Measurements from ENCODE around the gene NOC4L. TPM values are rescaled to one million over a fixed set of nuclear protein-coding genes. Genes with fewer than 3 reads are reported as not detected.

NOC4L gene
- total and polyA plus RNA-seq, 2 of the 4 experiments (the other 2 are of a cell fraction): 5.2 to 13.4 TPM

DNA sequence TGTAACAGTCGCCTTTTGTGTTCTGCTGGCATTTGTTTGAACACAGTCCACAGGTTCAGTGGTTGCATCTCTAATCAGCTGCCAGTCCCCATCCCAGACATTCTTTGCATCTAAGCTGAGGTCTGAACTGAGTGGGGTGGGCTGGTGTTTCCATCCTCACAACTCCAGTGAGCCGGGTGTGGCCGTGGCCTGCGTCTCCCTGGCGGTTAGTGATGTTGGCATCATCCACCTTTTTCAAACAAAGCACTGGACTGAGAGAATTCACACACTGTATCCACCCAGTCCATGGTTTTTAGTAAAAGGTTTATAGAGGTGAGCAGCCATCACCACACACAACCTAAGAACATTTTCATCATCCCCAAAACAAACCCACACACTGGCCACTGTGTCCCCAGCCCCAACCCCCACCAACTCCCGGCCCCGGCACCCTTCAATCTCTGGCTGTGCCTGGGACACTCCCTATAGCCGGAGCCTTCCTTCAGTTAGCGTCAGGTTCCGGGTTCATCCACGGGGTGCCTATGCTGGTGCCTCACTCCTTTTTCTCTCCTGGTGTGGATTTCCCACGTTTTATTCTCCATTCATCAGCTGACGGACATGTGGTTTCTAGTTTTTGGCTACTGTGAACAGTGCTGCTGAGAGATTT, 6.7 kb upstream of the NOC4L start:
- dilution Hi-C loops (cut with HindIII; ENCODE audit: low sequenced_read_pairs, unreplicated experiment): no loop called here

More for the DNA sequence above, 6.7 kb upstream of the NOC4L start:
- H3K14ac ChIP-seq (replicated peaks; ENCODE audit: low read depth, low read length): no peak overlapping the region
- H3K56ac ChIP-seq (ENCODE audit: extremely low read depth, insufficient read depth, low read length): no peak overlapping the region
- no peak overlapping the region for H2BK15ac ChIP-seq (ENCODE audit: low read depth, low read length)
- ATAC-seq (ENCODE audit: low read depth) (no peak), DNase-seq (no peak)
- H2AK9ac ChIP-seq (replicated peaks; ENCODE audit: low read depth, low read length, poor library complexity): no peak overlapping the region
- BruUV-seq (replicated peaks): no TSS peak
- H3K36me3 ChIP-seq (ENCODE audit: control insufficient read depth, insufficient read depth, low read length): peaks cover 44% of the 10 kb centered on the region
- H3K4me3 ChIP-seq (ENCODE audit: insufficient read depth, low read depth, low read length): no peak overlapping the region
- ChIA-PET CTCF (no interaction called here), POLR2A (ENCODE audit: unreplicated experiment) (no interaction called here)
- no peaks in the 10 kb centered on the region for H3K9me1 ChIP-seq (ENCODE audit: insufficient read depth, low read length)
- H3K27me3 ChIP-seq (ENCODE audit: control insufficient read depth, insufficient read depth, low read length): no peaks in the 10 kb centered on the region
- peaks cover 2 to 10% of the 10 kb centered on the region in 2 experiments; a peak in 3 of 4 replicates for H3K79me1 ChIP-seq (ENCODE audit: low read depth in 1 of 2, low read length in 2 of 2)
- no peaks in the 10 kb centered on the region for H3K9me3 ChIP-seq (ENCODE audit: control insufficient read depth, insufficient read depth, low read length)
- no CpG with 5 or more reads among the region's 13 CpGs for WGBS, 2 experiments (ENCODE audit: extremely low coverage in 2 of 2, insufficient read length in 1 of 2)
- no peak overlapping the region for H3K4me2 ChIP-seq (ENCODE audit: low read depth, low read length)
- H2BK20ac ChIP-seq (ENCODE audit: low read depth, low read length): no peak overlapping the region
- no peak overlapping the region for H3K9ac ChIP-seq (ENCODE audit: low read depth, low read length)
- in situ Hi-C loops (cut with MboI; ENCODE audit: low sequenced_read_pairs): no loop called here
- H4K20me1 ChIP-seq (ENCODE audit: insufficient read depth, low read length): peaks cover 2% of the 10 kb centered on the region; the same call in 1 of the 2 replicates
- no peak overlapping the region for H3K4ac ChIP-seq (ENCODE audit: low read depth, low read length)
- no peak overlapping the region for H3K18ac ChIP-seq (ENCODE audit: low read depth, low read length)
- H2AK5ac ChIP-seq (ENCODE audit: low read depth, low read length): no peak overlapping the region
- H4K5ac ChIP-seq (ENCODE audit: low read depth, low read length): no peak overlapping the region
- H2BK120ac ChIP-seq (ENCODE audit: low read depth, low read length): no peak overlapping the region
- TF ChIP-seq SMC3 (IDR thresholded peaks at IDR 0.05; ENCODE audit: low read depth, low read length) (no peak), POLR2A (IDR thresholded peaks at IDR 0.05; ENCODE audit: low read depth, low read length) (no peak), RAD21 (IDR thresholded peaks at IDR 0.05; ENCODE audit: low read length) (no peak), CEBPB (IDR thresholded peaks at IDR 0.05; ENCODE audit: low read depth, low read length) (no peak), RCOR1 (IDR thresholded peaks at IDR 0.05; ENCODE audit: insufficient replicate concordance, low read length) (no peak), MXI1 (IDR thresholded peaks at IDR 0.05; ENCODE audit: borderline replicate concordance, low read depth, low read length) (no peak)
- TF ChIP-seq, protein P1, sequence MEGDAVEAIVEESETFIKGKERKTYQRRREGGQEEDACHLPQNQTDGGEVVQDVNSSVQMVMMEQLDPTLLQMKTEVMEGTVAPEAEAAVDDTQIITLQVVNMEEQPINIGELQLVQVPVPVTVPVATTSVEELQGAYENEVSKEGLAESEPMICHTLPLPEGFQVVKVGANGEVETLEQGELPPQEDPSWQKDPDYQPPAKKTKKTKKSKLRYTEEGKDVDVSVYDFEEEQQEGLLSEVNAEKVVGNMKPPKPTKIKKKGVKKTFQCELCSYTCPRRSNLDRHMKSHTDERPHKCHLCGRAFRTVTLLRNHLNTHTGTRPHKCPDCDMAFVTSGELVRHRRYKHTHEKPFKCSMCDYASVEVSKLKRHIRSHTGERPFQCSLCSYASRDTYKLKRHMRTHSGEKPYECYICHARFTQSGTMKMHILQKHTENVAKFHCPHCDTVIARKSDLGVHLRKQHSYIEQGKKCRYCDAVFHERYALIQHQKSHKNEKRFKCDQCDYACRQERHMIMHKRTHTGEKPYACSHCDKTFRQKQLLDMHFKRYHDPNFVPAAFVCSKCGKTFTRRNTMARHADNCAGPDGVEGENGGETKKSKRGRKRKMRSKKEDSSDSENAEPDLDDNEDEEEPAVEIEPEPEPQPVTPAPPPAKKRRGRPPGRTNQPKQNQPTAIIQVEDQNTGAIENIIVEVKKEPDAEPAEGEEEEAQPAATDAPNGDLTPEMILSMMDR (conservative IDR thresholded peaks at IDR 0.05; ENCODE audit: low read depth, low read length): no peak
- H4K91ac ChIP-seq (ENCODE audit: insufficient read depth, low read depth, low read length): no peak overlapping the region
- no peak overlapping the region for H3K27ac ChIP-seq (ENCODE audit: insufficient read depth, low read length)
- no peak overlapping the region for H2AFZ ChIP-seq (replicated peaks; ENCODE audit: low read length, poor library complexity)
- H2BK5ac ChIP-seq (ENCODE audit: low read depth, low read length, poor library complexity, severe bottlenecking): no peak overlapping the region
- no peak overlapping the region for H4K8ac ChIP-seq (ENCODE audit: low read depth in 2 of 2, low read length in 2 of 2)
- no peaks in the 10 kb centered on the region; the same call in 1 of the 2 replicates for H3K4me1 ChIP-seq (ENCODE audit: control insufficient read depth, insufficient read depth, low read length)
- intact Hi-C loops (cut with micrococcal nuclease): no loop called here
- no peak overlapping the region for H3K23ac ChIP-seq (ENCODE audit: low read depth, low read length)
